Measurements from ENCODE around the gene KCNQ5.
"Not testable (repeated sequence)": the region's sequence is repeated elsewhere in the genome, so short reads cannot be mapped to it uniquely, and the experiment has no call there.

Gene KCNQ5

DNA sequence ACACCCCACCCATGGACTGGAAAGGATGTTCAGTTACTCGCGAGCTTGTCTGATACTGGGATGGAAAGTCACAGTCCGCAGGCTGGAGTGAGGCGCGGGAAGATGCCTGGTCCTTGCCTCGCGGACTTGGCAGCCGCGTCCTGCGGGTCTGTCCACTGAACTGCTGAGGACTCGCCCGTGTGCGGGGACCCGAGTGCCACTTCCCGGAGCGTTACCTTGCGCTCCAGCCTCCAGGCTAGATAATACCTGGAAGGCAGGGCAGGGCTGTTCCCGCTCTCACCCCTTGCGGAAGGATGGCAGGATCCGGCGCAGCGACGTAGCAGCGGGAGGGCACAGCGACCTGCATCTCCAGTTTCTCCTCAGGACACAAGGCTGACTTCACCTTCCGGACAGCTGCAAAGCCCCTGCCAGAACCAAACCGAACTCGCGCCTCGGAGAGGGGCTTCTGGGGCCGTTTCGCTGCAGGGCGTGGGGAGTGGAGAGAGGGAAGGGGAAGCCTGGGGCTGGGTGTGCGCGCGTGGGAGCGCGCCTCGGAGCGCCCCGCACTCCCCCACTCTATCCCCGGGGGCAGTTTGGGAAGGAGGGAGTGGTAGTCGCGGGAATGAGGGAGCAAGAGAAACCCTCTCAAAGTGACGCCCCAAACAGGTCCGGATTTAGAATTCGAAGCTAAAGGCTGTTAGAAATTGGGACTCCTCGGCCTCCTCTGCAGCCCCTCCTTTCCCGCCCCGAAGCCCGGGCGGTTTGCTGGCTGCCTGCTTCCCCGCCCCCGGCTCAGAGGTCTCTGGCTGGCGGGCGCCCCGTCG lies at the start of gene KCNQ5:
Gene KCNQ5 (plus strand): TSS at position 774 of the 803 bp plus-strand sequence.
- DNase-seq (ENCODE audit: low spot score) = no peak

DNA sequence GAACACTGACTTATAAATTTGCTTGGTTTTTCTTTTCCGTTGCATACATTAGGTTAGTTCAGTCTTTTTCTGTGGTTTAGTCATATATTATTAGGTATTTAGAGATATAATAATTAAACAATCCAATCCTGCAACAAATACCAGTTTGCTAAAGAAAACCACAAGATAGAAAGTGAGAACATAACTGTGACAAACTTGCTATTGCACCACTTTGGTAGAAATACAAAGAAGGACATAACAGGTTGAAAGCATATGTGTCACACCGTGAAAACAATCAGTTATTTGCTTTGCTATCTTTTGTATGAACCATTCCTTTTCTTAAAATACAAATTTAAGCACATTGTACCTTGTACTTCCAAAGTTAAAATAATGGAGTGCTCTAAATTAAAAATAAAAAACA lies 42.0 kb upstream of the KCNQ5 start:
- DNase-seq (ENCODE audit: low spot score) = no peak

DNA sequence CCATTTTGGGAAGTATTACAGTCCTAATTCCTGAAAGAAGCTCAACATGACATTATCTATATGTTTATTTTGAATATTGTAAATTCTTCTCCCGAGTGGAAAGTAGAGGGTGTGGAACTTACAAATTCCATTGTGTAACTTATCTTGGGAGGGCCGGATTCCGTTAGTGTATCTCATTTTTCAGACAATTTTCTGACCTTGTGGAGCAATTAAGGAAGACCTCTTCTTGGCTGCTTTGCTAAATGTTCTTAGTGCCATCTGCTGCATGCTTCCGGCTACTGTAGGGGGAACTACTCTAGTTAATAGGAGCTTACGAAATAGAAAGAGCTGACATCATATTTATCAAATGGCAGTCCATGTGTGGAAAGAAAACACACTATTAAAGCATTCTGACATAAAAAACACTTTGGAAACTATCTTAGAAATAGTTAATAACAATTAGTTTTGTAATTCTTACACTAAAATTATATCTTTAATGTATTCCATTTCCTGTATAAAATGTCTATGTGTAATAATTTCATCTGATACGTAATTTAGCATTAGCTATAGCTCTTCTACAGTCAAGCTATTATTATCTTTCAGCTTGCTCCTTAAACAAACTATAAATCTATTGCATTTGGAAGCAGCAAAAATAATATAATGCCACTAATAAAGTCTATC lies 41.5 kb upstream of the KCNQ5 start:
- peak; percentile 22 for DNase-seq (ENCODE audit: low spot score)

DNA sequence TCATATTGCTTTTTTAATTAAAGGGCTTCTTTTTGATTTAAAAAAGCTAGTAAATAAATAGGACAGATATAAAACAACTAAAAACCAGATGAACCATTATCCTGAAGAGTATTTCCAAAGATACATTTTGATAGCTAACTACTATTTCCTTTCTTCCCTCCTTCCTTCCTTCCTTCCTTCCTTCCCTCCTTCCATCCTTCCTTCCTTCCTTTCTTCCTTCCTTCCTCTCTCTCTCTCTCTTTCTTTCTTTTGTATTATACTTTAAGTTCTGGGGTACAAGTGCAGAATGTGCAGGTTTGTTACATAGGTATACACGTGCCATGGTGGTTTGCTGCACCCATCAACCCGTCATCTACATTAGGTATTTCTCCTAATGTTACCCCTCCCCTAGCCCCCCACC lies 40.9 kb upstream of the KCNQ5 start:
- not testable (repeated sequence) for DNase-seq (ENCODE audit: low spot score)

DNA sequence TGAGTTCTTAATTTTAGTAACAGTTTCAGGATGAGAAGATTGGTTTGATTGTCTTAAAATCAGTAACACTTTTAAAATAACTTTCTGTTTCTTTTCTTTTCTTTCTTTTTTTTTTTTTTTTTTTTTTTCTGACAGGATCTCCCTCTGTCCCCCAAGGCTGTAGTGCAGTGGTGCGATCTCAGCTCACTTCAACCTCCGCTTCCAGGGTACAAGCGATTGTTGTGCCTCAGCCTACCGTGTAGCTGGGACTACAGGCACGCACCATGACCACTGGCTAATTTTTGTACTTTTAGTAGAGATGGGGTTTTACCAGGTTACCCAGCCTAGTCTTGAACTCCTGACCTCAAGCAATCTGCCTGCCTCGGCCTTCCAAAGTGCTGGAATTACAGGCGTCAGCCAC lies 33.7 kb upstream of the KCNQ5 start:
- DNase-seq (ENCODE audit: low spot score) = no peak

DNA sequence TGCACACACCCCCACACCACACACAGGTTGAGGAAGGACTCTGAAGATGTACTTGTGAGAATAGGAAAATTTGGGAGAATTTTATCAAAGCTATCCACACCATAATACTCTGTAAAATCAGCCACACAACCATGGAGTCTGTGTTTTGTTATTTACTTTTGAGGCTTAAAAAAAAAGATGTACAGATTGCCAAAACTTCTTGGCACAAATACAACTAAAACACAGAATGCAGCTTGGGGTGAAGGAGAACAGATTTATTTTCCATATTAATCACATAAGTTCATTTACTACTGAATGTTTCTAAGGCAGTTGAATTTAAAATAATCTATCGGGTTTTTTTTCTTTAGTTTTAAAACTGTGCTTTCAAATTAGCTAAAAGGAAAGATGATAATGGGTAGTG lies 32.8 kb upstream of the KCNQ5 start:
- no peak for DNase-seq (ENCODE audit: low spot score)

DNA sequence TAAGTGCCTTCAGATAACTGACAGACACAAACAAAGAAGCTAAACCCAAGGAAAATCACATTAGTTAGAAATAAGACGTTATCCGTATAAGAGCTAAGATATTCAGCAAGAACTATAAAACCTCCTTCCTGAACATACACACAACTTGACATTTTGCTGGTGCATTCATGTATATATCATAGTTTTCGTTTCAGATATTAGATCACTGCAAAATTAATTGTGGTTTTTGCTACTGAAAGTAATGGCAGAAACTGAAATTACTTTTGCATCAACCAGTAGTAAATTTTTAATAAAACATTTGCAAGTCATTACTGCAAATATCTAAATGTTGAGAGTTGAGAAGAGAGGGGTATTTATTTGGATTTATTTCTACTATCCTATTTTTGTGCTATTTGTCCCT lies 26.1 kb upstream of the KCNQ5 start:
- DNase-seq (ENCODE audit: low spot score) = no peak

DNA sequence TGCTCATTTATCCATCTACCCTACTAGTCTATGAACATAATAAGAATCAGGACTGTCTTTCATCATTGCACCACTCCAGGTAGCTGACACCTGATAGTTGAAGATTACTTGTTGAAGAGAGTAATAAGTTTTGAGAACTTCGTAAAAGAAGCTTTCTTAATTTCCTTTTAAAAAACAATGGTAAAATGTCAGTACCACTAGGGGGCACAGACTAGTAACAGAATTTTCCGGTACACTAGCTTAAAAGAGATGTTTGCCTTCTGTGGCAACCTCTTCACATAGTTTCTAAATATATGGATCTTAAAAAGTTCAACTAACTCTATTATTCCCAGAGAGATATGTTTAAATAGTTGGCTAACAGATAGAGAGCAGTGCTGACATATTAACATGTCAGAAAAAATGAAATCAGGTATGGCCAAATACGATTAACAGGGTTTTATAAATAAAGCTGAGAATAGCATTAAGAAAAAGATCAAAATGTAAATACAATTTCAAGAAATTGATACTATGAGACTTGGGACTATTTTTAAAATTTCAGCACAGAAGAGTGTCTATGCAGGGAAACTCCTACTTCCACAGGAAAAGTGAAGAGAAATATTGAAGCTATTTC lies 5.4 kb upstream of the KCNQ5 start:
- peak; percentile 17 for DNase-seq (ENCODE audit: low spot score)

DNA sequence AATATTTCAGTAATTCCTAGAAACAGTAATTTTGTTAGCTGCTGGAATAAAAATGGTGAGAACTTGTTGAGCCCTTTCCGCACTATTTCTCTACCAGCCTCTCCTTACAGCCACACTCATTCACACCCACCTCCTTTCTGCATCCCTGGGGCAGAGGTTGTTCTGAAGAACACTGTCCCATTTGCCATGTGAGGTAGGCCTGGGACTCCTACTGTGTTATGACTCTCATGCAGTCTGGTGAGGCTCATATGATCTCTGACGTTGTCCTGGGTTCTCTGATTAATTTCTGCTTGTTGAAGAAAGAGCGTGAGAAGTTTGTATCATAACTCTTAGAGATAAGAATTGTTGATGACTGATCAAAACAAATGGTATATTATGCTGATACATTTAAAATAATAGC lies 4.1 kb upstream of the KCNQ5 start:
- DNase-seq (ENCODE audit: low spot score) = no peak

DNA sequence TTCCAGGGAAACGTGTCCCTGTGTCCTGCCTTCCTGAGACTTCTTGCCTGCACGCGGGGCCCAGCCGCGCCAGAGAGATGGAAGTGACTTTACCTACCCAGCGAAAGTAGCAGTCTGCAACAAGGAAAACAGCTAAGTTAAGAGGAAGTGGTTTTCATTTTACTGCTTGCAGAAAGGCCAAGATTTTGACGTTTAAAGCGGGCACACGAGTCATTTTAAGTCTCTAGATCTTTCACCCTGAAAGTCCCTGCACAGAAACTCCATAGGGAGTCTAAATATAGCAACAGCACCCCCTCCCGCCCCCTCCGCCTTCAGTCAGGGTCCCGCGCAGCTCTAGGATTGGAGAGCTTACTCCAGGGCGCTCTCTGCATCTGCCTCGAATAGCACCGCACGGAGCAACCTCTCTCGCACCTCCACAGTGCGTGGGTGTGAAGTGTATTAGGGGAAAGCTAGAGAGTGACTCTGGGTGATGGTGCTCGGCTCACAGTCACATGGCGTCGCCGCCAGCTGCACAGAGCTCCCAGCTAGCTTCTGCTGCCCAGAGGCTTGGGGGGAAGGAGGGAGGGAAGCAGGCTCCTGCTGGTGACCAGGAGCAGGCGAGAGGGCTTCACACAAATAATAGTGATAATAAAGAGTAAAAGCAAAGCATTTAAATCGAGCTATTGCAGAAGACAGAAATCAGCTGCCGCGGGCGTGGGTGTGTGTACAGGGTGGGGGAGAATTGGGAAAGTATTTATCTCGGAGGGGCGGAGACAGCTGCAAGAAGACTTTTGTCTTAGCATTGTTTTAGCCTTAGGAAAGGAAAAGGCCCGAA lies 1.8 kb upstream of the KCNQ5 start:
- no peak for DNase-seq (ENCODE audit: low spot score)

DNA sequence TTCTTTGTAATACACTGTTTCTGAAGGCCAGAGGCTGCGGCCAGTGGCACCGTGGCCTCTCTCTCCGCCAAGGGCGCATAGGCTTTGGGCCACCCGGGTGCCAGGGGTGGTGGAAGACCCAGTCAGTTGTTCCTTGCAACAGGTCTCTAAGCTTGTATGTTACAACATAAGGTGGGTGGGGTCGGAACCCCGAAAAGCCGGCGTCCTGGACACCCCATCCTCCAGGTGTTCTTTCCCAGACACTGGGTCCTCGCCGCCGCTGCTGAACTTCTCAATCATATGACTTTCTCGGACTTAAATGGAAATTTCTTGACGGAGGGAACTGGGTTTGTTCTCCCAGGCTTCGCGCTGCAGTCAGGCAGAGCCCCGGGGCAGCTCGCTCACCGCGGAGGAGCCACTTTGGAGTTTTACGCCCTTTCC lies 983 bp upstream of the KCNQ5 start:
- no peak for DNase-seq (ENCODE audit: low spot score)

DNA sequence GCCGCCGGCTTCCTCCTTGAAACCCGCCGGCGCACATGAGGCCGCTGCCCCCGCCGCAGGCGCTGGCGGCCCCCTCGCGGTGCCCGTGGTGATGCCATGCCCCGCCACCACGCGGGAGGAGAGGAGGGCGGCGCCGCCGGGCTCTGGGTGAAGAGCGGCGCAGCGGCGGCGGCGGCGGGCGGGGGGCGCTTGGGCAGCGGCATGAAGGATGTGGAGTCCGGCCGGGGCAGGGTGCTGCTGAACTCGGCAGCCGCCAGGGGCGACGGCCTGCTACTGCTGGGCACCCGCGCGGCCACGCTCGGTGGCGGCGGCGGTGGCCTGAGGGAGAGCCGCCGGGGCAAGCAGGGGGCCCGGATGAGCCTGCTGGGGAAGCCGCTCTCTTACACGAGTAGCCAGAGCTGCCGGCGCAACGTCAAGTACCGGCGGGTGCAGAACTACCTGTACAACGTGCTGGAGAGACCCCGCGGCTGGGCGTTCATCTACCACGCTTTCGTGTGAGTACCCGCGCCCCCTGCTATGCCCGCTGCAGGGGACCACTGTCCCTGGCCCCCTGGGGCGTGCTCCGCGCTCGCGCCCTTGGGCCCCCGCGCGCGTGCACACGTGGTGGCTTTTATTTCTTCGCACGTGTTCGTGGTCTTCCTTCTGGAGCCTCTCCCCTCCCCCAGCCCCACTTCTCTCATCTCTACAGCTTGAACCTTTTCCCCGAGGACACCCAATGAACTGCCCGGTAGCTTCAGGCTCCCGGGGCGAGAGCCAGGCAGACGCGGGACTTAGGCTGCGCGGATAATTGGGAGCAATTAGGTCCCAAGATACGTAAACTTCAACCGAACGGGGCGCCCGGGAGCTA lies 453 bp downstream of the KCNQ5 start:
- DNase-seq (ENCODE audit: low spot score) = no peak

DNA sequence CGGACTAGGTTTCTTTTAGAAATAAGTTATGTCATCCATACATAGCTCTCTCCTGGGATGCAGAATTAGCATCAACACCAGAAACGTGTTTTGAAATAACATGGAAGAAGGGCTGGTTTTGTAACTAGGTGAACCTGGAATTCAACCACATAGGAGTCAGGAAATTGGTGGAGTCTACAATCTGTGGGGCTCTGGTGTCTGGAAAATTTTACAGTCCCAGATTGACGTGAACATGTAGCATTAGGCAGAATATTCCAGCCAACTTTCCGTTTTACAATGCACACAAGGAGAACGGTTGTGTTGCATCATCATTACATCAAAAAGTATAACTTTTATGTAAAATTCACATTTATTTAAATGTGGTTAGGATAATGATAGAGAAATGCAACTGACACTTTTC lies 1.9 kb downstream of the KCNQ5 start:
- DNase-seq (ENCODE audit: low spot score) = no peak

DNA sequence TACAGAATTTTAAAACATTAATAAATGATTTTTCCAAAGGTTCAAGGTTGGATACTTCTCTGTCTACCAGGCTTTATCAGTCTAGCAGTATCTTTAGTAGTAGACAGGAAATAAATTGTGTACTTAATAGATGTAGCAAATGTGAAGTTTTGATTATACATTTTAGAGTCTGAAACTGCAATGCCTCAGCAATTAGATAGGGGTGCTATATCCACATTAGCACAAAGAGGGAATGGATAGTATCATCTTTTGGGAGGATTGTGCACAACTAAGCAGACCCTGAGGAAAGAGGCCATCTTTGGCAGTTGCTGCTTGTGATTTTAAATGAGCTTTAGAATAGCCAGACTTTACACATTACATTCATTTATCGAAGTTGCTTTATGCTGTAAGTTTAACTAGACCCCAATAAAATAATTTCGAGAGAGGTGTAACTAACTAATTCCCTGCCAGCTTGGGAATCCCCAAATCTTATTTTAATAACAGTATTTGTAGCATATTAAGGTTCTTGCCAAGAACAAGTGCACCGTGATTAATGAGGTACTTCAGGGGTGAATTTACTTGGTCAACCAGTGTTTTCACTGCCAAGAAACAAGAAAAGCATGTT lies 2.8 kb downstream of the KCNQ5 start:
- DNase-seq (ENCODE audit: low spot score) = no peak

DNA sequence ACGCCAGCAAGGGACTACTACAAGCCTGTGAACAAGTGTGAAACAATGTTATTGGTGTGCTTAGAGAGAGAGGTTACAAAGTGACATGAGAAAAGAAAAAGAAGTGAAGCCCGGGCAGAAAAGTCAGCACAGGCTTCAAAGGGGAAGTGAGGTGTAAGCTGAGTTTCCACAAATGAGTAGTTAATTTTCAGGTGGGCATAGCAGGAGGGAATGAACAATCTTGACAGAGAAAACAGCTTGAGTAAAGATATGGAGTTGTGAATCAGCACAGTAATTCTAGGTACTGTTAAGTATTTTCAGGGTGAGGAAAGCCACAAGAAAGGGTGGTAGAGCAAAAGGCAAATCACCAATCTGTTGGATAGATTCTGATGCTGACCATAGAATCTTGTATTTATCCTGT lies 4.3 kb downstream of the KCNQ5 start:
- DNase-seq (ENCODE audit: low spot score) = no peak

DNA sequence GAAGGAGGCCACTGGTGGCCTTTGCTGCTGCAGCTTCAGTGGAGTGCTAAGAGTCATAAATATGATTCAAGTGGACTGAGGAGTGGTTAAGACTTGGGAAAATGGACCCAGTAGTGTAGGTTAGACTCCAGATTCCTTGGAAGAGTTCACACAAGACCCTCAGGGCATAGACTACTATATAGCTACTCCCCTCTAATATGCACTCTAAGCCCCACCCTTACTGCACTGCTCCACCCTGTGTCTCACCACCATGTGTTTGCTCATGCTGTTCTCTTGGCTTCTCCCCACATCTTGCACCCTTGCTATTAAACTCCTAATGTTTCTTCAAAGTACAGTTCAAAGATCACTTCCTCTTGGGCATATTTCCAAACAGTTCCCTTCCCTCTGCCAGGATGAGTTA lies 5.7 kb downstream of the KCNQ5 start:
- no peak for DNase-seq (ENCODE audit: low spot score)

DNA sequence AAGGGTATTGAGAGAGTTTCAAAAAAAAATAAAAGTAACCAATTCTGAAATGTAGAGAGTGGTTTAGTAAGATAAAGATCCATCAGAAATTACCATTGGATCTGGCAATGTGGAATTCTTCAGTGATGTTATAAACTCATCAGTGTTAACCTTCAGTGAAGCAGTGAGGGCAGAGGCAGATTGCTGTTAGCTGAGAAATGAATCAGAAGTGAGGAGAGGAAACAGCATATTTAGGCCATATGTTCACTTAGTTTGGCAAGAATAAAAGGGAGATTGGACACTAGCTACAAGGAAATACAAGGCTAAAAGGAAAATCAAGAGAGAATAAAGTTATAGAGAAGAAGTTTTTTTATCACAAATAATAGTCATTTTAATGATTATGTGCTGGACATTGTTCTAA lies 9.6 kb downstream of the KCNQ5 start:
- DNase-seq (ENCODE audit: low spot score) = no peak

DNA sequence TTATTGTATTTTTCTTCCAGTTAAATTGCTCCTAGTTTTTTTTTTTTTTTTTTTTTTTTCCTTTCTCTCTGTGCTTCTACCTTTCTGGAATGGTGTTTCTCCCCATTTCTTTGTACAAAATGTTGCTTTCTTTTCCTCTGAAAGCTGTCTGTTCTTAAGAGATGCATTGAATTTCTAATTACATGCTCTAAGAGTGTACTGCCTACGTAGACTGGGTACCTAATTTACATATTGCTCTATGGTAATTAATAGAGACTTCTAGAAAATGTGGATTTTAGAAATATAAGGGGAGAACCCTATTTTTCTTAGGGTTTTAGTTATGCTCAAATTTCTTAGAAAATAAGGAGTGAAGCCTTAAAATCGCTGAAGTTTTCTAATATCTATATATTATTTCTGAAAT lies 13.8 kb downstream of the KCNQ5 start:
- DNase-seq (ENCODE audit: low spot score) = no peak

DNA sequence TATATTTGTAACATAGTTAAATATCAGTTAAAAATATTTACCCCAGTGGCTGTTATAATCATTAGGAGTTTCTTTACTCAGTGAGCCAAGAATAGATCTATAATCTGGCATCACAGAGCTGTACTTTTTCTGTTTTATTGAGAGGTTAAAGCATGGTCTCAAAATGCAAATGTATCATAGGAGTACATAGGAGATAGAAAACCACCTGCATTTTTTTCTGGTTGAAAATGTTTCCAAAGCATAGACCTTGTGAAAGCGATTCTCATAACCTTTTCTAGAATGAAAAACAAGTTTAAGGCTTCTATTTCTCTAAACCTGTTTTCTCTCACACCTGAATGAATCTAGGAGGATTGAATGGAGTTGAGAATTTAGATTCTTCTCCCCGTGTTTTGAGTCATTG lies 14.4 kb downstream of the KCNQ5 start:
- DNase-seq (ENCODE audit: low spot score) = no peak

DNA sequence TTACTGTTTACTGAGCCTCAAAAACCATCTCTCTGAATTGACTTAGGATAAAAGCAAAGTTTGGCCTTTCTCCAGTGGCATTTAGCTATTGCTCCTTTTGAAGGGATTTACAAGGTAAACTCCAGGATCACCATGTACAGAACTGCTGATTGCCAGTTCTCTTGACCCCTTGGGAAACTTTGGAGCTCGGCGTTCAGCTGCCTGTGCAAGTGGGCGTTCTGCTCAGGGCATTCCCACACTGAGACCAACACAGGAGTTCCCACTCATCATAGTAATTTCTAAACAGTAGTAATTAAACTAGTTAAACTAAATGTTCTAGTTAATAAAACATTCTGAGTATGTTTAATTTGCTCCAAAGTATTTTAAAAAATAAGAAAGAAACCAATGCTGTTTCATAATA lies 14.9 kb downstream of the KCNQ5 start:
- DNase-seq (ENCODE audit: low spot score) = no peak
